Measurements from ENCODE around the gene RNF113B. TPM values are rescaled to one million over a fixed set of nuclear protein-coding genes. Genes with fewer than 3 reads are reported as not detected.

The RNF113B gene
- not detected for polyA plus RNA-seq (ENCODE audit: insufficient read length in 3 of 3)

DNA sequence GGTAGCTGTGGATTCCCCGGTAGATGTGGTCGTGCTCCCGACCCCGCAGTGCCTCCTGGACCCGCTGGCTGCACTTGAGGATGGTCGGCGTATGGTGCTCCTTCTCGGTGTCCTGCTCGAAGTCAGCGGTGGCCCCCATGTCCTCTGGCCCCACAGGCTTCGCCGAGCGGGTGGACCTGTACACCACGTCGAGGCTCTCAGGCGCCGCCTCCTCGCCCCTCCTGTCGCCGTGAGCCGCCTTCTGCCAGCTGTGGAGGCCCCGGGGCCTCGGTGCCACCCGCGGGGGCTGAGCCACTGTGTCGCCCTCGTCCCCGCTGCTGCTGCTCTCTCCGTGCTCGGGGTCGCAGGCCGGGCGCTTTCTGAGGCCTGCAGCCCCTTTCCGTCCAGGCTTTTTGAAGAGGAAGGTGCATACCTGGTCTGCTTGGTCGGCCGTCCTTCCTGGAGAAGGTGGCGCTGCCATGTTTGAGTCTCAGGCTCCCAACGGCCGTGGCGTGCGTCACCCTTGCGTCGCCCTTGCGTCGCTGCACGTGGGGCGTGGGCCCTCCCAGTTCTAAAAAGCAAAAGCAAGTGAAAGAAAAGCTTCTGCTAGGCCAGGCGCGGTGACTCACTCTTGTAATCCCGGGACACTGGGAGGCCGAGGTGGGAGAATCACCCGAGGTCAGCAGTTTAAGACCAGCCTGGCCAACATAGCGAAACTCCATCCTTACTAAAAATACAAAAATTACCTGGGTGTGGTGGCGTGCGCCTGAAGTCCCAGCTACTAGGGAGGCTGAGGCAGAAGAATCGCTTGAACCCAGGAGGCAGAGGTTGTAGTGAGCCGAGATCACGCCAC is at the start of gene RNF113B:
Gene RNF113B (minus strand): TSS at position 493 of the 832 bp plus-strand sequence. CDS start 33 bp downstream, at position 460.
- no peak for DNase-seq (ENCODE audit: low read depth in 3 of 3, low spot score in 2 of 3)

DNA sequence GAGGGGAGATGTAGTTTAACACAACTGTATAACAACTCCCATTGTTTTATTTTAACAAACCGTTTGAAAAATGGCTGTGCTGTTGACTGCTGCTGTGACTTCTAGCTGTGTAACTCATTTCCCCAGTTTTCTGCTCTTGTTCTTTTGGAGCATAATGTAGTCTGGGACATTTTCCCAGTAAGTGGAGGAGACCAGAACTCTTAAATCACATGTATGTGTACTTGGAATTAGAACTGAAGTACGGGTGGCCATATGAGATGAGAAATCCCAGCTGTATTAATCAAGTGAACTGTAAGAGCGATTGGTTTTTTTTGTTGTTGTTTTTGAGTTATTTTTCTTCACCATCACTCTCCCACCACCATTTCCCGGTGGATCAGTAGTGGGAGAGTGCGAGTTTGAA is 49.4 kb upstream of the RNF113B start:
- DNase-seq (ENCODE audit: low read depth in 3 of 3, low spot score in 2 of 3) = no peak

GRCh38 chr13:98225036-98225940 is 48.2 kb upstream of the RNF113B start:
- DNase-seq (ENCODE audit: low read depth in 3 of 3, low spot score in 2 of 3) = no peak

GRCh38 chr13:98224557-98224956 is 47.5 kb upstream of the RNF113B start:
- no peak for DNase-seq (ENCODE audit: low read depth in 3 of 3, low spot score in 2 of 3)

- DNase-seq (ENCODE audit: low read depth in 3 of 3, low spot score in 2 of 3) = no peak
Observed at GRCh38 chr13:98223741-98224140, 46.7 kb upstream of the RNF113B start.

DNA sequence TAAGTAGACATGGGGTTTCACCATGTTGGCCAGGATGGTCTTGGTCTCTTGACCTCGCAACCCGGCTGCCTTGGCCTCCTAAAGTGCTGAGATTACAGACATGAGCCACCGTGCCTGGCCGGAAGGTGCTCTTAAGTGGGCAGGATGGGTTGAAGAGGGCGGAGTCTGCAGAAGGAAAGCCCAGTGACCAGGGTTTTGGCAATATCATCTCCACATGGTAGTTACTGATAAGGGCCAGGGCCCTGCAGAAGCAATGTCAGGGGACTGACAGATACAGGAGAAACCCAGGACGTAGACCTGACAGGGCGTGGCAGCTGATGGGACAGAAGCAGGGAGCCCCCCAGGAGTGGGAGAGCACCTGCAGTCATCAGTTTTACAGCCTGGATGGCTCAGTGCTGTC is 45.7 kb upstream of the RNF113B start:
- no peak for DNase-seq (ENCODE audit: low read depth in 3 of 3, low spot score in 2 of 3)

- no peak for DNase-seq (ENCODE audit: low read depth in 3 of 3, low spot score in 2 of 3)
Observed at GRCh38 chr13:98222081-98222554, 45.0 kb upstream of the RNF113B start.

DNA sequence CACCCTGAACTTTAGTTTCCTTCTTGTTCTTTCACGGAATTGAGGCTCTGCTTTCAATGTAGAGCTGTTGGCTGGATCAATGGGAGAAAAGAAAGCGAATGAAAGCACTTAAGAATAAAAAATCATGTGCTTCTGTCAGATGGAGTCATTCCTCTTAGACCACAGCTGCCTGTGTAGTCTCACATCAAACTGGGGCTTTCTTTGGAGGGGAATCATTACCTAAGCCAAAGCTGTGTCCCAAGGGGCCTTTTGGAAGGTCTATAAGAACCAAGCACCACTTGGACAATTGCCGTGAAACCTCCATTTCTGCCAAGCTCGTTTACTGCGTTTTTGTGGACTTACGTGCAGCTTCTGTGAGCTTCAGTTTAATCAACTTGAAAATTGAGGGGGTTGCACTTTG is 44.2 kb upstream of the RNF113B start:
- DNase-seq (ENCODE audit: low read depth in 3 of 3, low spot score in 2 of 3) = no peak

- peak in 1 of 3 donors; percentile 65 for DNase-seq (ENCODE audit: low read depth in 3 of 3, low spot score in 2 of 3)
Observed at GRCh38 chr13:98220271-98220791, 43.3 kb upstream of the RNF113B start.

DNA sequence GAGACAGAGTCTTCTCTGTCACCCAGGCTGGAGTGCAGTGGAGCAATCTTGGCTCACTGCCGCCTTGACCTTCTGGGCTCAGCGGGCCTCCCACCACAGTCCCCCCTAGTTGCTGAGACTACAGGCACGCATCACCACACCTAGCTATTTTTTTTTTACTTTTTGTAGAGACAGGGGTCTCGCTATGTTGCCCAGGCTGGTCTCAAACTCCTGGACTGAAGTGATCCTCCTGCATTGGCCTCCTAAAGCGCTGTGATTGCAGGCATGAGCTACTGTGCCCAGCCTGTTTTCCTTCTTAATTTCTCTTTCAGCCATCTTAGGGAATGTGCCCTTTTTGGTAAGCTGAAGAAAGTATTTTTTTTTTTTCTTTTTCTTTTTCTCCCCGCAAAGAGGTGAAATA is 42.6 kb upstream of the RNF113B start:
- no peak for DNase-seq (ENCODE audit: low read depth in 3 of 3, low spot score in 2 of 3)

- DNase-seq (ENCODE audit: low read depth in 3 of 3, low spot score in 2 of 3) = no peak
Observed at GRCh38 chr13:98217597-98217996, 40.5 kb upstream of the RNF113B start.

DNA sequence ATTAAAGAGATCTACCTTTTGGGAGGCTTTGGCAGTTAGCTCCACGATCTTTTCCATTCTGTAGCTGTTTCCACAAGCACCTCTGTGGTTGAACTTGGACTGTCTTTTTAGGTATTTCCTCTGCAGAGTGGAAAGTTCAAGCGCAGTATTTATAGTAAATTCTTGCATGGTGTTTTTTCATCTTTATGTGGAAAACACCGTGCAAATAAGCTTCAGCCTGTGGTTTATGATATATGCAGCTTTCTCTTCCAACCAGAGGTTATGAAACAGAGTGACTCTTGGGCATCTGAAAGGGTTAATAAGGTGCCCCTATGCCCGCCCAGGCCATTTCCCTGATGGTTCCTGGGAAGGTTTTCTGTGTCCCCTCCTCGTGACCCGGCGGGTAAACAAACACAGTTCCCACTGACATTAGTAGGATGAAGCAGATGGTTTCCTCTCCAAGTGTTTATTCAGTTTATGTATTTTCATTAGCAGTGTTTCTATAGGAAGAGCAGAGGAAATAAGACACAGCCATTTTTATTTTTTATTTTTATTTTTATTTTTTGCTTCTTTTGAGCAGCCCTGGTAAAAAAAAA is 39.7 kb upstream of the RNF113B start:
- no peak for DNase-seq (ENCODE audit: low read depth in 3 of 3, low spot score in 2 of 3)

GRCh38 chr13:98216135-98216565 is 39.1 kb upstream of the RNF113B start:
- DNase-seq (ENCODE audit: low read depth in 3 of 3, low spot score in 2 of 3) = no peak

DNA sequence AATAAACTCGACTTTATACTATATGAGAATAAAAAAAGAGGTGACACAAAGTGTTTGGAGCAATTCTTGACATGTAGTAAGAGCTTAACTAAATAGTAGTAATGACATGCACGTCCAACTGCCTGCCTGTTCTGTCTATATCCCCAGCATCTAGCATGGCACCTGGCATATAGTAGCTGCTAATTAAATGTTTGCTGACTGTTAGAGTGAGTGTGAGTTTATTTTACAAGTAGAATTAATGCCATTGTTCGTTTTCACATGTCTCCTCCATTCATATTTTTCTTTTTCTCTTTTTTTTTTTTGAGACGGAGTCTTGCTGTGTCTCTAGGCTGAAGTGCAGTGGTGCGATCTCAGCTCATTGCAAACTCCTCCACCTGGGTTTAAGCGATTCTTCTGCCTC is 38.4 kb upstream of the RNF113B start:
- no peak for DNase-seq (ENCODE audit: low read depth in 3 of 3, low spot score in 2 of 3)

GRCh38 chr13:98214707-98215106 is 37.6 kb upstream of the RNF113B start:
- no peak for DNase-seq (ENCODE audit: low read depth in 3 of 3, low spot score in 2 of 3)

DNA sequence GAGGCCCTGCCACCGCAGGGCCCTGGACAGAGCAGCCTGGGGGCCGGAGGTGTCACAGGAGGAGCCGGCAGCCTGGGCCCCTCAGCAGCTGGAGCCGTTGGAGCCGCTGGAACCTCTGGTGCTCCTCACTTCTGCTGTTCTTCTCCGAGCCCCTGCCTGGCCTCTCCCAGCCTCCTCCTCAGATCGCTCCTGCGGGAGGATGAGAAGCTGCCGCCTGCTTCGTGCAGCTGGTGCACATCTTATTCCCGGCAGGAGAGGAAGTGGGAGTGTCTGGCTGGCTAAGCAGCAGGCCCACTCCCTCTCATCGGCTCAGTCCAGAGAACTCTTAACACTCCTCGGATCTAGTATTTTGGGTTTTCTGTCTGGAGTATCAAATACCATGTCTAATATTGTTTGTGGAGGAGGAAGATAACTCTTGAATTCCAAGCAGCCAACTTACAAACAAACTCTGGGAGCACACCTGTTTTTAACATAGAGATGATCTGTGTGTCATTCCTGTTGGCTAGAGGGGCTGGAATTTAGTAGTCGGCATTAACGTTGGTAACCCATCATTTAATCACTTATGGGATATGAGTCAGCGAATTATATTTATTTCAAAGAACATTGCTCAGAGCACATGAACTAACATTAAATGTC is 37.1 kb upstream of the RNF113B start:
- DNase-seq (ENCODE audit: low read depth in 3 of 3, low spot score in 2 of 3) = no peak

- no peak for DNase-seq (ENCODE audit: low read depth in 3 of 3, low spot score in 2 of 3)
Observed at GRCh38 chr13:98213354-98213753, 36.3 kb upstream of the RNF113B start.

DNA sequence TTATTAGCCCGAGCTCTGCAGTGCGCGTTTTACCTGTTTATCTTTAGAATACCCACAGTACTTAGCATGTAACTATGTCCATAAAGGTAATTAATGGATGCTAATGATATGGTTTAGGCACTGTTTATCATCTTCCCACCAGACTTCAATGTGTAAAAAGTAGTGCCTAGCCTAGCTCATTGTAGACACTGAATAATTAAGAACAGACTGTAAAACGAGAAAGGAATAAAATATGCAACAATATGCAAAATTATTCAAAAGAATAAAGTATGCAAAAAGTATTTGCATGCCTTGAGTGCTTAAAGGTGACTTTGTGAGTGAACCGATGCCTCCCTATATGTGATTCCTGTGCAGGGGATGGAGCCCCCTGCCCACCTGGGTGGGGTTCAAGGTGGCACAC is 35.7 kb upstream of the RNF113B start:
- no peak for DNase-seq (ENCODE audit: low read depth in 3 of 3, low spot score in 2 of 3)

DNA sequence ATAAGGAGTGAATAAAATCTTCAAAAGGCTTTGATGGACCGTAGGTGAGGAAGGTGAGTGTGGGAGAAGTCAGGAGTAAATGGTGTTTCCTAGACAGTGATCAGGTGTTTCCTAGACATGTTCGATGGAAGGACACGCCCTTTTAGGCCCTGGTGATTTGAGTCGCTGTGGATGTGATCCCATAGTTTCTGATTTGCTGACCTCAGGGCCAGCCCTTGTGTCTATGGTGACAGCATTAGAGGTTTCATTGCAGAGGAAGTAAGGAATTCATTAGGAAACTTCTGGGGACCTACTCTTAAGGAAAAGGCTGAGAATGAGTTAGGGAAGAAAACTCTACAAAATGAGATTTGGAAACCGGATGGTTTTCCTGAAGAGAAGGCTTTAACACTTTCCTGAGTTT is 31.5 kb upstream of the RNF113B start:
- no peak for DNase-seq (ENCODE audit: low read depth in 3 of 3, low spot score in 2 of 3)

GRCh38 chr13:98207416-98207815 is 30.3 kb upstream of the RNF113B start:
- no peak for DNase-seq (ENCODE audit: low read depth in 3 of 3, low spot score in 2 of 3)
